K562 (cell line): ENCODE results near the gene KANK2. TPM values are rescaled to one million over a fixed set of nuclear protein-coding genes. Genes with fewer than 3 reads are reported as not detected.

Experiments
- BCOR ChIP-seq: fragments of 450-650 bp; IDR thresholded peaks from 2 replicates; pipeline ENCODE4 v1.6.1; 2016
- CBX1 ChIP-seq: sonication (generic); IDR thresholded peaks from 2 replicates; pipeline ENCODE4 v1.6.1; 2016; ENCODE audit warnings: antibody characterized with exemption, low read depth, mild to moderate bottlenecking
- KDM1A ChIP-seq, 2 experiments: fragments of 450-650 bp; IDR thresholded peaks; 2 replicates each; pipeline ENCODE4 v1.6.1; 2016; ENCODE audit warnings: mild to moderate bottlenecking in 2 of 2
- MAFG ChIP-seq: fragments of 450-650 bp; conservative IDR thresholded peaks from 2 replicates; pipeline ENCODE4 v1.6.1; 2016; ENCODE audit warnings: missing genetic modification characterization, missing compliant biosample characterization
- MTA1 ChIP-seq: fragments of 450-650 bp; IDR thresholded peaks from 2 replicates; pipeline ENCODE4 v1.6.1; 2017; ENCODE audit warnings: borderline replicate concordance
- NR2F6 ChIP-seq: fragments of 450-650 bp; formaldehyde crosslinking; IDR thresholded peaks from 2 replicates; pipeline ENCODE4 v1.4.0; 2020; ENCODE audit warnings: mild to moderate bottlenecking
- TSC22D4 ChIP-seq: fragments of 450-650 bp; IDR thresholded peaks from 2 replicates; pipeline ENCODE4 v1.6.1; 2016; ENCODE audit warnings: missing genetic modification characterization, missing biosample characterization, control low read depth
- ZBTB26 ChIP-seq: fragments of 450-650 bp; formaldehyde crosslinking; IDR thresholded peaks from 2 replicates; pipeline ENCODE4 v1.4.0; 2022; ENCODE audit warnings: missing genetic modification characterization
- ZHX1 ChIP-seq: fragments of 150-350 bp; conservative IDR thresholded peaks from 2 replicates; pipeline ENCODE4 v1.6.1; 2014; ENCODE audit warnings: low read length
- ZNF655 ChIP-seq: fragments of 250-450 bp; sonication (Bioruptor Pico); IDR thresholded peaks from 2 replicates; pipeline ENCODE4 v1.5.0; 2021
- polyA plus RNA-seq, 8 experiments: library from polyadenylated mRNA; depleted of rRNA in 4 of 8; stranded (reverse) in 5 of 8; unstranded in 3 of 8; fragments of >200 nt; fragmentation: Nextera tagmentation in 2 of 8; fragmentation: Illumina TruSeq in 1 of 8; extraction: Ambion mirVana in 2 of 8; extraction: Trizol in 1 of 8; gene quantifications; 2 replicates each; pipeline versions ENCODE4 v1.2.1 to v1.2.3, GENCODE V29; 2011 to 2014; ENCODE audit warnings: inconsistent platforms in 1 of 8, missing spikeins in 1 of 8
- total RNA-seq, 7 experiments: library from RNA; depleted of rRNA in 6 of 7; stranded (reverse); fragments of >200 nt in 6 of 7; fragmentation: Illumina TruSeq in 2 of 7; extraction: Trizol in 2 of 7; gene quantifications; 2 replicates each; pipeline versions ENCODE4 v1.2.1 to v1.2.3, GENCODE V29; 2011 to 2021; ENCODE audit warnings: low replicate concordance in 1 of 7

KANK2 gene
- total and polyA plus RNA-seq, 9 of the 15 experiments (the other 6 are each of a cell fraction or from before 2014, with no cell fraction given), result 4.4 to 47.8 (median 21.3) TPM

- TF ChIP-seq ZNF655 (CRISPR knock-in tag) (no peak), KDM1A (IDR thresholded peaks at IDR 0.05) (peak in 1 of 2 experiments; percentile 50; a peak in 2 of 4 replicates), ZHX1 (no peak), MAFG (tag) (no peak), TSC22D4 (tag) (no peak), ZBTB26 (CRISPR knock-in tag) (no peak), NR2F6 (CRISPR knock-in tag) (no peak), MTA1 (no peak), BCOR (peak; percentile 81), CBX1 (0 out of 2 replicates have a peak, but pooled peaks have one; percentile 19)
Observed at GRCh38 chr19:11141937-11142527, 55.3 kb downstream of the KANK2 start (continued).
